Measurements from ENCODE around the gene MACO1. TPM values are rescaled to one million over a fixed set of nuclear protein-coding genes. Genes with fewer than 3 reads are reported as not detected.
"Not testable (repeated sequence)": the region's sequence is repeated elsewhere in the genome, so short reads cannot be mapped to it uniquely, and the experiment has no call there.

The MACO1 gene, protein sequence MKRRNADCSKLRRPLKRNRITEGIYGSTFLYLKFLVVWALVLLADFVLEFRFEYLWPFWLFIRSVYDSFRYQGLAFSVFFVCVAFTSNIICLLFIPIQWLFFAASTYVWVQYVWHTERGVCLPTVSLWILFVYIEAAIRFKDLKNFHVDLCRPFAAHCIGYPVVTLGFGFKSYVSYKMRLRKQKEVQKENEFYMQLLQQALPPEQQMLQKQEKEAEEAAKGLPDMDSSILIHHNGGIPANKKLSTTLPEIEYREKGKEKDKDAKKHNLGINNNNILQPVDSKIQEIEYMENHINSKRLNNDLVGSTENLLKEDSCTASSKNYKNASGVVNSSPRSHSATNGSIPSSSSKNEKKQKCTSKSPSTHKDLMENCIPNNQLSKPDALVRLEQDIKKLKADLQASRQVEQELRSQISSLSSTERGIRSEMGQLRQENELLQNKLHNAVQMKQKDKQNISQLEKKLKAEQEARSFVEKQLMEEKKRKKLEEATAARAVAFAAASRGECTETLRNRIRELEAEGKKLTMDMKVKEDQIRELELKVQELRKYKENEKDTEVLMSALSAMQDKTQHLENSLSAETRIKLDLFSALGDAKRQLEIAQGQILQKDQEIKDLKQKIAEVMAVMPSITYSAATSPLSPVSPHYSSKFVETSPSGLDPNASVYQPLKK
- total RNA-seq (2014; rRNA removed; shearing (Covaris generic)) = 16.0 and 23.5 TPM in 2 replicates

GRCh38 chr1:25430073-25430966 lies at the start of gene MACO1:
MACO1 (plus strand) TSS chr1:25430897; CDS start chr1:25431099, 202 bp downstream.
- DNase-seq (ENCODE audit: low read depth) = peak; percentile 93

DNA sequence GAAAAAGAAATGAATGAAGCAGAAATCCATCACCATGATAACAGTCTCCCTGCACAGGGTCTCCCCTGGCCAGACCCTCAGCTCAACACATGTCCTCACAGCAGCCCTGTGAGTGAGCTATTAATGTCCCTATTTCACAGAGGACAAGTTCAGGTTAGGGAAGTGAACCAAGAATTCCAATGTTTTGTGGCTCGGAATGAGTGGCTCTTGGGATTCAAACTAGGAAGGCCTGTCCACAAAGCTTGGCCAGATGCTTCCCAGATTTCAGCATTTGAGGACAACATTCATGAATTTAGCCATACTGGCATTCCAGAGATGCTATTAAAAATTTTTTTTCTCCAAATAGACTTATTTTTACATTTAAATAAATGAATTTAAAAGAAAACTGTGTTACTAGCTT lies 48.2 kb upstream of the MACO1 start:
- DNase-seq (ENCODE audit: low read depth) = not testable (repeated sequence)

DNA sequence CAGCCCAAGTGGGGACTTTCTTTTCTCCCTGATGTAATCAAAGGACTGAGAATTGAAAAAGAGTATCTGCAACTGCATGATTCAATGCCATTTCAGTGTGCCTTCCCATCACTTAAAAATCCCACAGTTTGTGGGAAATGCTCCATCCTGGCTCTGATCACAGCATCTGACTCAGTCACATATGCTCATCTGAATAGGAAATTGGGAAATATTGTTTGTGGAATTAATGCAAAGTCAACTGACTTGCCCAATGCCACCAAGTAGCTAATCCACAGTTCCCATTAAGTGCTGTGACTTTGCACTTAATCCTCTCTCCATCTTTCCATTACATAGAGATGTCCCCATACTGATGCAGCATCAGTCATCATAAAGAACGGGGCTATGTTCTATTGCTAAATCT lies 47.6 kb upstream of the MACO1 start:
- not testable (repeated sequence) for DNase-seq (ENCODE audit: low read depth)

DNA sequence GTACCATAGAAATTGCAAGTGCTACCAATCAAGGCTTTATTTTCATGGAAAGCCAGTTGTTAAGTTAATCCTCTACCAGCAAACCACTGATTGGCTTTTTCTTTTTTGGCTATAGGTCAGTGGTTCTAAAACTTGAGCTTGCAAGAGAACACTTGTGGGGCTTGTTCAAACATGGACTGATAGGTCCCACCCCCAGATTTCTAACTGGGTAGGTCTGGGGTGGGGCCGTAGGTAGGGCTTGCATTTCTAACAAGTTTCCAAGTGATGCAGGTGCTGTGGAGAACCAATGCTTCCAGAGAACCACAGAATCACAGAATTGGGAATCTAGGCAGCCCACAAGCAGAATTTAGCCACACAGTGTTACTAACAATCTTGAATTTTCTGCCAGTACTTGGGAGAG lies 46.8 kb upstream of the MACO1 start:
- not testable (repeated sequence) for DNase-seq (ENCODE audit: low read depth)

GRCh38 chr1:25387096-25387495 lies 43.6 kb upstream of the MACO1 start:
- DNase-seq (ENCODE audit: low read depth) = not testable (repeated sequence)

DNA sequence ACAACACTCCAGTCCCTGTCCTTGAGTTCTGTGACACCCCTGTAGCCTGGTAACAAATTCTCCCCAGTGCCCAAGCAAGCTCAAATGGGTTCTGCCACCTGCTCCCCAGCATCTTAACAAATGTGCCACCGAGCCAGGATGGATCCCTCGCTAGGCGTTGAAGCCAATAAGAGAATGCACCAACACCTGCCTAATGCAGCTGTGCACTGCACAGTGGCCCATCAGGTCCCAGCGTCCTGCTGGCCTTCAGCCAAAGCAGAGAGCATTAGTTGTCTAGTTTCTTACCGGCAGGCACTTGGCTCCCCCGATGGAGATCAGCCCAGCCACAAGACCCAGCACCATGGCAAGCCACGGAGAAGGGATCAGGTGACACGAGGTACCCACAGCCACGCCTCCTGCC lies 42.0 kb upstream of the MACO1 start:
- DNase-seq (ENCODE audit: low read depth) = not testable (repeated sequence)

- DNase-seq (ENCODE audit: low read depth) = not testable (repeated sequence)
Measured at GRCh38 chr1:25389721-25390120, 41.0 kb upstream of the MACO1 start.

GRCh38 chr1:25392841-25393240 lies 37.9 kb upstream of the MACO1 start:
- DNase-seq (ENCODE audit: low read depth) = no peak

DNA sequence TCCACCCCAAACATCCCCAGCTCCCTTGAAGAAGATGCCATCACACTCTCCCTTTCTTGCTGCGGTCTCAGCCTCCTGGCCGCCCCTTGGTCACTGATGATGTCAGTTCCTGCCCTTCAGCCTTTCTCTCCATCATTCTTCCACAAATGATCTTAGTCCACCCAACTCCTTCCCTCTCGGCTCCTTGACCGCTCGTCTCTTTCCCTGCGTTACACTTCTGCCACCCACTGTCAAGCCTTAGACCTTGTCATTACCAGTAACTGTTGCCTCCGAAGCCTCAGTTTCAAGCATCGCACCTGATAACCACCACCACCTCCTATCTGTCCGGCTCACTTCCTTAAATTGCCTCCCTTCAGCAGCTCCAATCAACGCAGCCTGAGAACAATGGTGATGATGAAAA lies 33.1 kb upstream of the MACO1 start:
- DNase-seq (ENCODE audit: low read depth) = not testable (repeated sequence)

DNA sequence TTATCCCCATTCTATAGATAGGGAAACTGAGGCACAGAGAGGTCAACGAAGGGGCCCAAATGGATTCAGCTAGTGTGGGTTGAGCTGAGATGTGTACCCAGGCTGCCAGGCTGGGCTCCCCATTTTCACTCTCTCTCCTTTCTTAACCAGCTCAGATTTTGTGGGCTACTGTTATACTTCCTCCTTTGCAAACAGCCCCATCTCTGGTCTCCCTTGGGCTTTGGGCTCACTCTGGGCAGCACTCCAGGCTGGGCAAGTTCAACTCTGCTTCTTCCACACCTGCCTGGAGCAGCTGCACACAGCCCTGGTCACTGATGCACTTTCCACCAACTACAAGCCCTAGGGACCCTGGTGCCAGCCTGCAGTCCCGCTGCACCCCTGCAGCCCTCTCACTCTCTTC lies 32.6 kb upstream of the MACO1 start:
- not testable (repeated sequence) for DNase-seq (ENCODE audit: low read depth)

DNA sequence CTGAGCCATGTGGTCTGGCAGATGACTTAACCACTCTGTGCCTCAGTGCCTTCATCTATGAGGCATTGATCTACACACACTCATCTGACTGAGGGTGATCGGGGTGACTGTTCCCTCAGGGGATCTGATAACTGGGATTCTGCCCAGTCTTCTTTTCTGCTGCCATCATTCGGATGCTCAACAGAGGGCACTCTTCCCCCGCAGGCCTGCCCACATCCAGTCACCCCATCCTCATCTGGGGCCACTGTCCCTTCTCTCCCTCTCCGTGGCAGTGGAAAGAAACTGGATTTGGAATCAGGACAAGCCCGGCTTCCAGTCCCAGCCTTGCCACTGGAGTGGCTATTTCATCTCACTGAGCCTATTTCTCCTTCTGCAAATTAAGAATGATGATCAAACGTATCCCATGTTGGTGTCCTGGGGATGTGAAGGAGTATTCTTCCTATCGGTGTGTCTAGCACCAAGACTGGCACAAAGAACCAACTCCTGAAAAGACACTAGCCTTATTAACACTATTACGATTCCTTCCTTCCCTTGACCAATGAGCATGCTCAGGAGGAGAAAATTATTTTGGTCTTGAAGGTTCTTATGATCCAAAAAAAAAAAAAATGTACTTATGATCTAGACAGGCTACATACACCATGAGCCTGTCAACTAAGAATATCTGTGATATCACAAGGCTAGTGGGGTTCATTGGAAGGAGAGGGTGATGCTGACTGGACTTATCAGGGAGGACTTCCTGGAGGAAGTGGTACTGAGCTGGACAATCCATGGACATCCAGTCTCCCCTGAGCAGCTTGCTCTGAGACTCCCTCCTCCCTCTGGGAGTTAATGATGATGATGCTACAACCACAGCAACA lies 27.5 kb upstream of the MACO1 start:
- DNase-seq (ENCODE audit: low read depth) = not testable (repeated sequence)

DNA sequence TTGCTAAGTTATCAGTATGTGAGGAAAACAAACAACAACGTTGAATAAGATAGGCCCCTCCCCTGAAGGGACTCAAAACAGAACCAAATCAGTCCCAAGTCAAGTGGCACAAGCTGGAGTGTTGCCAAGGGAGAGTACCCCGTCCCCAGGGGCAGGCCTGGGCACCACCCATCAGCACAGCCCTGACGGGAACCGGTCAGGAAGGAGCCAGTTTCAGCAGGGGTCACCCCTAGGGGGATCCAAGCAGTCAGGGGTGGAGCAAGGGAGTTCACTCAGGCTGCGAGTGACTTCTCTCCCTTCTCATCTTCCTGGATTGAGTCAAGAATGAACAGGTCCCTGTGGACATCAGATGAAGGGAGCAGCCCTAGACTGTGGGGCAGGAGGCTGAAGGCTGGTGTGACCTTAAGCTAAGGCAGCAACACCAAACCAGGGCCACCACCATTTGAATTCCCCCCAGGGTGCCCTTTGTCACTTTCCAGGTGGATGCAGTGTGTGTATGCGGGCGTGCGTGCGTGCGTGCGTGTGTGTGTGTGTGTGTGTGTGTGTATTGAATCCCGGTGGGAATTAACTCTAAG lies 24.9 kb upstream of the MACO1 start:
- not testable (repeated sequence) for DNase-seq (ENCODE audit: low read depth)

GRCh38 chr1:25409641-25410427 lies 20.9 kb upstream of the MACO1 start:
- DNase-seq (ENCODE audit: low read depth) = not testable (repeated sequence)

- not testable (repeated sequence) for DNase-seq (ENCODE audit: low read depth)
Measured at GRCh38 chr1:25412872-25413623, 17.6 kb upstream of the MACO1 start.

- not testable (repeated sequence) for DNase-seq (ENCODE audit: low read depth)
Measured at GRCh38 chr1:25414157-25414556, 16.5 kb upstream of the MACO1 start.

- not testable (repeated sequence) for DNase-seq (ENCODE audit: low read depth)
Measured at GRCh38 chr1:25414578-25414977, 16.1 kb upstream of the MACO1 start.

DNA sequence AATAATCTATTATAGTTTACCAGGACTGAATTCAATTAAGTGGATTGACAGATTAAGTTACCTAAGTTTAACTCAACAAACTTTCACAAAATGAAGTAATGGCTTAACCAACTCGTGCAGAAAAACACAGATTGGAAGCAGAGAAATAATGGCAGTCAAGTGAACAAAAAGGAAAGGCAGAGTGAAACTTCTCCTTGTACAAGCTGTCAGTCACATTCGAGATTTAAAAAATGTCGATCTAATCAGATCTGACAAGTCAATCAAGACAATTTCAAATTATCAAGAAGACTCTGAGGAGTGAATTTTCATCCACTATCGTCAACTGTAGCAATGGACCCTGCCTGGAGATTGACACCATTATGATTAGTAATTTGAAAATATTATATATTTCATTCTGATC lies 13.4 kb upstream of the MACO1 start:
- DNase-seq (ENCODE audit: low read depth) = not testable (repeated sequence)

DNA sequence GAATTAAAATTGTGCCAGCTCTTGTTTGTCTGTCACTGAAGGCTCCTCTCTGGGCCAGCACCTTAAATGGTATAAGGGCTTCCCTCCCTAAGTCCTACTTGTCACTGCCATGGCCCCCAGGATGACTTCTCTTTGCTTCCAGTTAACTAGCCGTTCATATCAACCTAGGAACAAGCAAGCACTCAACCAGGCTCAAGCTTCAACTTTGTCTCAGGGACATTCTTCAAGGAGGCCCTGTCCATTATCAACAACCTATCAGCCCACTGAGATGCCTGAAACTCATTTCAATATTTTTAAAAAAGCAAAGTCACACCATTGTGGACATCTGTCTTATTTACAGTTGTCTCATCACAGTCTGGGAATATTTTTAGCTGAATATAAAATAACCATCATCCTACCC lies 11.4 kb upstream of the MACO1 start:
- not testable (repeated sequence) for DNase-seq (ENCODE audit: low read depth)

DNA sequence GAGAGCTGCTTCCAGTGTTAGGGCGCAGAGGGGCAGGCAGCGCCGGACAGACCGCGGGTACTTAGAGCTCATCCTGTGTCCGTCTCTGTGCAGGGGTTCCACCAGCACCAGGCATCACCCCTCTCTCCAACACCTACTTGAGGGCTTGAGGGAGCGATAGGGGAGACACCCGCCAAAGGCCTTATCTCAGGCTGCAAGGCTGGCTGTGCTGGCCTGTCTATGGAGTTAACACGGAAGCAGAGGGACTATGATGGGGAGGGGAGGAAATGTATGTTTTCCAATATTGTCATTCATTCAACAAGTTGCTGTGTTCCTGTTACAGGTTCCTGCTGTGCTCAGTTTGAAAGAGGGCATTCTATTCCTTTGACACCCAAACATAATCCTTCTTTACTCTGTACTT lies 10.0 kb upstream of the MACO1 start, which contains the start of gene RHCE:
Gene RHCE (minus strand): TSS at position 111 of the 400 bp plus-strand sequence. CDS start 39 bp downstream, at position 72.
- not testable (repeated sequence) for DNase-seq (ENCODE audit: low read depth)

All from M059J (cell line).